K562 (cell line): ENCODE measurements around the gene JSRP1. TPM values are rescaled to one million over a fixed set of nuclear protein-coding genes. Genes with fewer than 3 reads are reported as not detected.

Experiments used
- E2F1 ChIP-seq: sonication (generic); formaldehyde crosslinking; IDR thresholded peaks from 2 replicates; pipeline ENCODE4 v1.8.1; 2023; ENCODE audit warnings: mild to moderate bottlenecking, missing genetic modification reagents, moderate library complexity
- FOXA3 ChIP-seq, 2 experiments: fragments of 450-650 bp in 1 of 2; sonication (generic) in 1 of 2; formaldehyde crosslinking; IDR thresholded peaks in 1 of 2; conservative IDR thresholded peaks in 1 of 2; 2 replicates each; pipeline versions ENCODE4 v1.4.0 to v1.8.0; 2020 to 2022; ENCODE audit warnings: mild to moderate bottlenecking in 2 of 2, missing genetic modification reagents in 1 of 2
- HDGF ChIP-seq: fragments of 450-650 bp; IDR thresholded peaks from 2 replicates; pipeline ENCODE4 v1.6.1; 2016
- HIVEP1 ChIP-seq: fragments of 250-450 bp; sonication (Bioruptor Pico); IDR thresholded peaks from 2 replicates; pipeline ENCODE4 v1.4.0; 2020; ENCODE audit warnings: mild to moderate bottlenecking
- IRF9 ChIP-seq: fragments of 450-650 bp; IDR thresholded peaks from 2 replicates; pipeline ENCODE4 v1.6.1; 2016; ENCODE audit warnings: missing biosample characterization, missing genetic modification characterization
- JUN ChIP-seq, 2 experiments: sonication (generic) in 1 of 2; formaldehyde crosslinking in 1 of 2; IDR thresholded peaks; 2 replicates each; pipeline versions ENCODE4 v1.6.1 to v1.8.0; 2012 to 2022; ENCODE audit warnings: borderline replicate concordance in 2 of 2, mild to moderate bottlenecking in 2 of 2, improper control_type of control experiment in 1 of 2, low read depth in 1 of 2, low read length in 1 of 2, missing genetic modification reagents in 1 of 2
- NR1H2 ChIP-seq: sonication (generic); formaldehyde crosslinking; IDR thresholded peaks from 2 replicates; pipeline ENCODE4 v1.4.0; 2020; ENCODE audit warnings: mild to moderate bottlenecking, missing genetic modification reagents
- POLR3G ChIP-seq: IDR thresholded peaks from 2 replicates; pipeline ENCODE4 v1.6.1; 2011; ENCODE audit not compliant: insufficient read length, insufficient replicate concordance; ENCODE audit errors: extremely low read depth
- SAFB ChIP-seq: fragments of 200-400 bp; formaldehyde crosslinking; IDR thresholded peaks from 2 replicates; pipeline ENCODE4 v1.6.1; 2017; ENCODE audit warnings: low read depth, low read length, borderline replicate concordance
- SP2 ChIP-seq: IDR thresholded peaks from 2 replicates; pipeline ENCODE4 v1.6.1; 2011; ENCODE audit warnings: mild to moderate bottlenecking, low read depth, low read length, moderate library complexity; ENCODE audit not compliant: poor library complexity, severe bottlenecking; ENCODE audit errors: extremely low read depth
- ZNF431 ChIP-seq: sonication (generic); formaldehyde crosslinking; IDR thresholded peaks from 2 replicates; pipeline ENCODE4 v1.8.0; 2022; ENCODE audit warnings: mild to moderate bottlenecking, missing genetic modification reagents
- polyA plus RNA-seq, 8 experiments: library from polyadenylated mRNA; depleted of rRNA in 4 of 8; stranded (reverse) in 5 of 8; unstranded in 3 of 8; fragments of >200 nt; fragmentation: Nextera tagmentation in 2 of 8; fragmentation: Illumina TruSeq in 1 of 8; extraction: Ambion mirVana in 2 of 8; extraction: Trizol in 1 of 8; gene quantifications; 2 replicates each; pipeline versions ENCODE4 v1.2.1 to v1.2.3, GENCODE V29; 2011 to 2014; ENCODE audit warnings: inconsistent platforms in 1 of 8, missing spikeins in 1 of 8
- total RNA-seq, 7 experiments: library from RNA; depleted of rRNA in 6 of 7; stranded (reverse); fragments of >200 nt in 6 of 7; fragmentation: Illumina TruSeq in 2 of 7; extraction: Trizol in 2 of 7; gene quantifications; 2 replicates each; pipeline versions ENCODE4 v1.2.1 to v1.2.3, GENCODE V29; 2011 to 2021; ENCODE audit warnings: low replicate concordance in 1 of 7

JSRP1 gene
- total and polyA plus RNA-seq, 9 of the 15 experiments (the other 6 are each of a cell fraction or from before 2014, with no cell fraction given) = 0.08 to 1.2 (median 0.51) TPM; not detected in 4

GRCh38 chr19:2270157-2270422 lies 13.9 kb upstream of the JSRP1 start (continued):
- no peak for TF ChIP-seq E2F1 (CRISPR knock-in tag)
- no peak for TF ChIP-seq HIVEP1 (CRISPR knock-in tag)
- TF ChIP-seq SP2 = no peak
- no peak for TF ChIP-seq SAFB
- TF ChIP-seq JUN (IDR thresholded peaks at IDR 0.05; ENCODE audit: borderline replicate concordance, low read depth, low read length) = no peak
- TF ChIP-seq JUN (CRISPR knock-in tag; IDR thresholded peaks at IDR 0.05; ENCODE audit: borderline replicate concordance) = no peak
- TF ChIP-seq HDGF = 0 out of 2 replicates have a peak, but pooled peaks have one; percentile 5
- TF ChIP-seq IRF9 (tag) = no peak
- no peak for TF ChIP-seq POLR3G
- 0 out of 2 replicates have a peak, but pooled peaks have one; percentile 16 for TF ChIP-seq NR1H2 (CRISPR knock-in tag)
- no peak for TF ChIP-seq ZNF431 (CRISPR knock-in tag)
- no peak for TF ChIP-seq FOXA3 (CRISPR knock-in tag; conservative IDR thresholded peaks at IDR 0.05 in 1 of 2, IDR thresholded peaks at IDR 0.05 in 1 of 2)
- TF ChIP-seq, all 486 proteins: peak for 14
